ENCODE measurements around the gene CHAF1B. TPM values are rescaled to one million over a fixed set of nuclear protein-coding genes. Genes with fewer than 3 reads are reported as not detected.

CHAF1B gene
- total and polyA plus RNA-seq, 8 donors: 1.5 to 4.6 (median 3.1) TPM

DNA sequence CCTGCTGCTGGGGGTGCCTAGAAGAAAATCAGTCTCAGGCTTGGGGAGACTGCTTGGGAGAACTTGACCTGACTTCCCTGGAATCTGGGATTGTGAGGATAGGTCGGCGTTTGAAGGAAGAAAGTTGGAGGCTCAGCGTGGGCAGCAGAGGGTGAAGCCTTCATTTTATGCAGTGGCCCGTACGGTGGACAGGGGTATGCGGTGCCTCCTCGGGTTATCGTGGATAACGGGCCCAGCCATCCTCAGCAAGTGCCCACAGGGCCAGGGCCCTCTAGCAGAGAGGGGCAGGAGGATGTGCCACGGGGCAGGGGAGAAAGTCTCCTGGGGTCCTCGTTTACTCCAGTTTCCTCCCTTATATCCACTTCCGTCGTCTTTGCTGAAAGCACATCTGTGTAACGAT lies 34.0 kb downstream of the CHAF1B start:
- intact Hi-C loops (cut with DNase I): no loop called here
- no peak overlapping the region for H3K4me3 ChIP-seq
- no peaks in the 10 kb centered on the region for H3K4me1 ChIP-seq
- DNase-seq: no peak
- no peaks in the 10 kb centered on the region for H3K27me3 ChIP-seq
- no peak for FAIRE-seq
- ATAC-seq: no peak
- no peaks in the 10 kb centered on the region for H3K36me3 ChIP-seq
- no peak overlapping the region for H3K27ac ChIP-seq
- WGBS, 2 donors: 80 to 81% methylated on average over 14 of the region's 14 CpGs
- TF ChIP-seq, protein P1, sequence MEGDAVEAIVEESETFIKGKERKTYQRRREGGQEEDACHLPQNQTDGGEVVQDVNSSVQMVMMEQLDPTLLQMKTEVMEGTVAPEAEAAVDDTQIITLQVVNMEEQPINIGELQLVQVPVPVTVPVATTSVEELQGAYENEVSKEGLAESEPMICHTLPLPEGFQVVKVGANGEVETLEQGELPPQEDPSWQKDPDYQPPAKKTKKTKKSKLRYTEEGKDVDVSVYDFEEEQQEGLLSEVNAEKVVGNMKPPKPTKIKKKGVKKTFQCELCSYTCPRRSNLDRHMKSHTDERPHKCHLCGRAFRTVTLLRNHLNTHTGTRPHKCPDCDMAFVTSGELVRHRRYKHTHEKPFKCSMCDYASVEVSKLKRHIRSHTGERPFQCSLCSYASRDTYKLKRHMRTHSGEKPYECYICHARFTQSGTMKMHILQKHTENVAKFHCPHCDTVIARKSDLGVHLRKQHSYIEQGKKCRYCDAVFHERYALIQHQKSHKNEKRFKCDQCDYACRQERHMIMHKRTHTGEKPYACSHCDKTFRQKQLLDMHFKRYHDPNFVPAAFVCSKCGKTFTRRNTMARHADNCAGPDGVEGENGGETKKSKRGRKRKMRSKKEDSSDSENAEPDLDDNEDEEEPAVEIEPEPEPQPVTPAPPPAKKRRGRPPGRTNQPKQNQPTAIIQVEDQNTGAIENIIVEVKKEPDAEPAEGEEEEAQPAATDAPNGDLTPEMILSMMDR (IDR thresholded peaks at IDR 0.05): no peak
- no peaks in the 10 kb centered on the region for H3K9me3 ChIP-seq

DNA sequence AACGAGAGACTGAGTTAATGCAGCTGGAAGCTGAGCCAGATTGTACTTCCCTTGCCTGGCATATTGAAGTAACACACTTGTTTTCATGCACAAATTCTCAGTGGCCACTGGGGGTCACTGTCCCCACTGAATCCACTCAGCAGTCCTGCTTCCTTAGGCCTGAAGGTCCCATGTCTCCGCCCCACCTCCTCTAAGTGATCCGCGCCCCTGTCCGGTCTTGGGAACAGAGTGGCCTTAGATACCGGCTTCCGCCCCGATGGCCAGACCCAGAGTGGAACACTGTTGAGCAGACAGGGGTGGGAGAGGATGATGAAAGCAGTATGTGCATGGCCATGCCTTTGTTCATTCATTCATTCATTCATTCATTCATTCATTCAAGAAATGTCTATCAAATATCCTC lies 34.8 kb downstream of the CHAF1B start:
- TF ChIP-seq, protein P1 (IDR thresholded peaks at IDR 0.05): peak; percentile 60 to 78 (median 73)

DNA sequence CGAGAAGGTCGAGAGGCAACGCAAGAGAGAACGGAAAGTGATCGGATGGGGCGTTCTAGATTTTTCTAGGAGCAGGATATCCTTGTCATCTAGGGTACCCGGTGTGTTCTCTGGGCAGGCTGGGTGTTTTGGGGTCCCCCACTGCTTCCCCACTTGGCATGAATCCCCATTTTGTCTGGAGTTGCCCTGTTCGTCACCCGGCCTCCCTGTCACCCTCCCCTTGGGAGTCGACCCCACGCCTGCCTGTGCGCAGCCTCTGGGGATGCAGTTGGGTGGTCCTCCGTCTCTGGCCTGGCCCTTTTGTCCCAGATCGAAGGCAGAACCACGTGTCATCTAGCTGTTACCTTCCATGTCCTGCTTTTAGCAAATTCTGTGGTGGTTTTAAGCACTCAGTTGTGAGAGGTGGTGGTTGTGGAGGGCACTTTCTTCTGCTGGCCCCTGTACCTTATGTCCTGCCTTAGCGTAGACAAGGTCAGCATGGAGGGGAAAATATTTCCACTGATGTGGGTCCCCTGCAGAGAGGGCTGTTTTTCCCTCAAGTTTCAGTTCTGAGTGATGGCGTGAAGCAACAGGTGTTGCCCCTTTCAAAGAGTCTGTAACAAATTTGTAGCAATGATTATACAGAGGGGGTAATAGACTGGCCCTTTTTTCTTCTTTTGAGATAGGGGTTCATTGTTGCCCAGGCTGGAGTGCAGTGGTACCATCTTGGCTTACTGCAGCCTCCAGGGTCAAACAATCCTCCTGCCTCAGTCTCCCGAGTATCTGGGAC lies 35.6 kb downstream of the CHAF1B start:
- intact Hi-C loops (cut with DNase I): no loop called here
- Histone ChIP-seq H3K27me3 (no peaks in the 10 kb centered on the region), H3K9me3 (no peaks in the 10 kb centered on the region), H3K4me3 (no peak overlapping the region), H3K27ac (no peak overlapping the region), H3K4me1 (no peaks in the 10 kb centered on the region), H3K36me3 (no peaks in the 10 kb centered on the region)
- TF ChIP-seq, protein P1 (IDR thresholded peaks at IDR 0.05): no peak
- no peak for DNase-seq
- FAIRE-seq: no peak
- ATAC-seq: no peak
- WGBS, 2 donors: 83 to 91% methylated on average over 18 of the region's 18 CpGs

More for the DNA sequence above, 34.8 kb downstream of the CHAF1B start:
- ATAC-seq: peak; percentile 86 to 98 (median 96)
- DNase-seq: peak; percentile 67 to 86 (median 79)
- FAIRE-seq: no peak
- Histone ChIP-seq H3K4me1 (no peaks in the 10 kb centered on the region), H3K9me3 (no peaks in the 10 kb centered on the region), H3K27ac (no peak overlapping the region), H3K36me3 (no peaks in the 10 kb centered on the region), H3K27me3 (no peaks in the 10 kb centered on the region), H3K4me3 (no peak overlapping the region)
- WGBS, 2 donors: 2 to 6% methylated on average over 8 of the region's 8 CpGs
- intact Hi-C loops (cut with DNase I): no loop called here

DNA sequence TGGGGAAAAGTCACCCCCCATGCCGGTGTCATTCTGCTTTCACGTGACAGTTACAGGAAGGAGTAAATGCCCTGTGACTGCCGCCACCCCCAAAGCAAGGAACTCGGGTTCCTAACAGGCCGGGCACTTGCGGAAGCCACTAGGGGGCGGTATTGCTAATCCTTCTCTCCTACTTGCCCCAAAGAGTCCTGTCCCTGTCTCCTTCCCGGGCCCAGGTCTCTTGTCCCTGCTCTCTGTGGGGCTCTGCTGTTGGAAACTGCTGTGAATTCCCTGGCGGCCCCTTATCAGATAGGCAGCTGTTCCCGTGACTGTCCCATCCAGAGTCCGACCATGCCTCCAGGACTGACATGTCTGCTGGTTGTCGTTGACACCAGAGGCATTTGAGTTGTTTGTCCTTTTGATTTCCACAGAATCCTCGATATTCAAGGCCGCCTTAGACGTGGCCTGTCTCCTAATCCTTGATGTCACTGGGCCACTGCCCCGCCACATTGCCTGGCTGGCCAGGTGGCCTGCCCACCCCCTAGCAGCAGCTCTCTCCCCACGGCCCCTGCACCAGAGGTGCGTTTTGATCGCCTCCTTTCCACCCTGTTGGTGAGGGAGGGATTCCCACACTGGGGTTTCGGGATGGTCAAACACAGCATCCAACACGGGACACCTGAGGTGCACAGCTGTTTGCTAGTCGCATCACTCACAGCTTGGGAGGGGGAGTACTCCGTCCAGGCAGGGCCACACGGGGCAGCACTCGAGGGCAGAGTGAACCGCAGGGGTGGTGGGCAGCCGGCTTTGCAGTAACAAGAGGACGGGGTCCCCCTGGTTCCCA lies 37.3 kb downstream of the CHAF1B start:
- Histone ChIP-seq H3K36me3 (no peaks in the 10 kb centered on the region), H3K4me3 (no peak overlapping the region), H3K27me3 (no peaks in the 10 kb centered on the region), H3K27ac (no peak overlapping the region), H3K9me3 (no peaks in the 10 kb centered on the region), H3K4me1 (no peaks in the 10 kb centered on the region)
- peak; percentile 25 to 70 (median 50) for DNase-seq
- TF ChIP-seq, protein P1 (IDR thresholded peaks at IDR 0.05): peak; percentile 43 to 59 (median 52)
- ATAC-seq: peak; percentile 41 to 66 (median 58)
- 48 to 52% methylated on average over 28 of the region's 28 CpGs for WGBS, 2 donors
- no peak for FAIRE-seq
- intact Hi-C loops (cut with DNase I): no loop called here
